HepG2 (cell line): Measurements from ENCODE around the gene CLDND2. TPM values are rescaled to one million over a fixed set of nuclear protein-coding genes. Genes with fewer than 3 reads are reported as not detected.

Experiments used
- ATAC-seq: fragments of 200-7000 bp; cut with Tn5 transposase; 3 replicates; pipeline ENCODE4 v1.9.1; 2020; ENCODE audit warnings: mild to moderate bottlenecking, moderate library complexity
- BruUV-seq: library from RNA; stranded (reverse); fragments of 400-500 nt; replicated peaks from 2 replicates; lab custom pipeline; 2021; lab: Mats Ljungman, UMichigan
- CTCF ChIA-PET: fragments of 300-600 bp; formaldehyde crosslinking; extraction: SDS; loops from one replicate; lab custom pipeline; 2021; ENCODE audit warnings: low total read pairs, inconsistent platforms, low intra/inter-chr PET ratio; lab: Yijun Ruan, JAX
- POLR2A ChIA-PET: fragments of 350-600 bp; sonication (Branson Sonifier 250); formaldehyde crosslinking; loops from one replicate; lab custom pipeline; 2020; ENCODE audit warnings: antibody characterized with exemption, inconsistent platforms; lab: Yijun Ruan, JAX
- DNase-seq: peaks from one replicate; pipeline ENCODE4 v3.0.0-alpha.2; 2015; ENCODE audit warnings: low spot score
- FAIRE-seq: peaks from 3 replicates; lab custom pipeline; 2011; peaks lifted over from hg19 to GRCh38; lab: Jason Lieb, UNC
- H2AFZ ChIP-seq: one replicate; pipeline ENCODE4 v1.6.1; 2011; ENCODE audit warnings: low read length, inconsistent platforms
- H3K27ac ChIP-seq: fragments of 300-600 bp; 3 replicates; pipeline ENCODE4 v1.8.0; 2011; ENCODE audit warnings: mixed run types, mild to moderate bottlenecking, mixed read lengths, low read length, inconsistent platforms; ENCODE audit not compliant: insufficient read depth; ENCODE audit errors: extremely low read length
- H3K27me3 ChIP-seq, 2 experiments: fragments of 200-600 bp in 1 of 2; 2 replicates in 1 of 2; 3 replicates in 1 of 2; pipeline versions ENCODE4 v1.6.0 to v1.8.0; 2011; ENCODE audit warnings: low read length in 2 of 2, mild to moderate bottlenecking in 2 of 2, moderate library complexity in 2 of 2, inconsistent platforms in 1 of 2; ENCODE audit not compliant: insufficient read depth in 2 of 2, control insufficient read depth in 1 of 2
- H3K36me3 ChIP-seq, 2 experiments: fragments of 200-600 bp in 1 of 2; replicated peaks in 1 of 2; 2 replicates in 1 of 2; 3 replicates in 1 of 2; pipeline versions ENCODE4 v1.5.1 to v1.8.0; 2011; ENCODE audit warnings: low read length in 2 of 2, inconsistent platforms in 1 of 2; ENCODE audit not compliant: insufficient read depth in 2 of 2, control insufficient read depth in 1 of 2
- H3K4me1 ChIP-seq: 2 replicates; pipeline ENCODE4 v1.5.1; 2012; ENCODE audit warnings: low read length, inconsistent platforms; ENCODE audit not compliant: insufficient read depth
- H3K4me2 ChIP-seq: 2 replicates; pipeline ENCODE4 v1.6.0; 2011; ENCODE audit warnings: low read depth, low read length, inconsistent platforms
- H3K4me3 ChIP-seq, 3 experiments: fragments of 200-600 bp in 1 of 3; sonication (generic), shearing (Covaris generic) in 1 of 3; replicated peaks in 1 of 3; 2 replicates each; pipeline ENCODE4 v1.5.1; 2011 to 2016; ENCODE audit warnings: low read length in 3 of 3, inconsistent platforms in 2 of 3, low read depth in 2 of 3, mild to moderate bottlenecking in 2 of 3, control low read depth in 1 of 3, mixed read lengths in 1 of 3; ENCODE audit not compliant: insufficient read depth in 1 of 3
- H3K79me2 ChIP-seq: one replicate; pipeline ENCODE4 v1.6.1; 2011; ENCODE audit warnings: low read length, inconsistent platforms; ENCODE audit not compliant: insufficient read depth
- H3K9ac ChIP-seq: 2 replicates; pipeline ENCODE4 v1.6.0; 2011; ENCODE audit warnings: mild to moderate bottlenecking, low read depth, low read length, inconsistent platforms; ENCODE audit not compliant: insufficient read depth
- H3K9me3 ChIP-seq: 2 replicates; pipeline ENCODE4 v1.5.1; 2012; ENCODE audit warnings: mild to moderate bottlenecking, low read length
- H4K20me1 ChIP-seq: 2 replicates; pipeline ENCODE4 v1.6.0; 2011; ENCODE audit warnings: inconsistent platforms, mild to moderate bottlenecking, low read length, moderate library complexity; ENCODE audit not compliant: insufficient read depth
- ATF1 ChIP-seq: IDR thresholded peaks from 2 replicates; pipeline ENCODE4 v1.6.1; 2016; ENCODE audit warnings: mild to moderate bottlenecking, control low read depth
- ETV5 ChIP-seq: IDR thresholded peaks from 2 replicates; pipeline ENCODE4 v1.6.1; 2018; ENCODE audit warnings: missing biosample characterization, missing genetic modification reagents, inconsistent platforms, borderline replicate concordance
- HOXD1 ChIP-seq: sonication (generic); formaldehyde crosslinking; IDR thresholded peaks from 2 replicates; pipeline ENCODE4 v1.5.0; 2020; ENCODE audit warnings: missing genetic modification reagents
- KIAA2018 ChIP-seq: sonication (generic); formaldehyde crosslinking; IDR thresholded peaks from 2 replicates; pipeline ENCODE4 v1.5.0; 2020; ENCODE audit warnings: mild to moderate bottlenecking, missing genetic modification reagents, borderline replicate concordance
- NFRKB ChIP-seq: fragments of 450-650 bp; IDR thresholded peaks from 2 replicates; pipeline ENCODE4 v1.6.1; 2017
- PITX1 ChIP-seq: sonication (generic); formaldehyde crosslinking; IDR thresholded peaks from 2 replicates; pipeline ENCODE4 v1.5.1; 2020; ENCODE audit warnings: mild to moderate bottlenecking, missing genetic modification reagents
- RBAK ChIP-seq: sonication (generic); formaldehyde crosslinking; IDR thresholded peaks from 2 replicates; pipeline ENCODE4 v1.5.1; 2020; ENCODE audit warnings: mild to moderate bottlenecking, missing genetic modification reagents
- TCF12 ChIP-seq, 2 experiments: fragments of 450-650 bp in 1 of 2; sonication (generic) in 1 of 2; formaldehyde crosslinking in 1 of 2; IDR thresholded peaks; 2 replicates each; pipeline versions ENCODE4 v1.6.1 to v1.8.0; 2017 to 2022; ENCODE audit warnings: antibody characterized with exemption in 1 of 2, mild to moderate bottlenecking in 1 of 2, missing genetic modification reagents in 1 of 2, moderate library complexity in 1 of 2
- ZNF17 ChIP-seq: sonication (generic); formaldehyde crosslinking; IDR thresholded peaks from 2 replicates; pipeline ENCODE4 v1.5.0; 2020; ENCODE audit warnings: mild to moderate bottlenecking, missing genetic modification reagents
- ZNF230 ChIP-seq: sonication (generic); formaldehyde crosslinking; IDR thresholded peaks from 2 replicates; pipeline ENCODE4 v1.4.0; 2020; ENCODE audit warnings: mild to moderate bottlenecking, missing genetic modification reagents
- WGBS: methylation state at CpG from one replicate; pipeline ENCODE4 v1.1.6; 2017; ENCODE audit warnings: low lambda C conversion rate; 5-methylcytosine and 5-hydroxymethylcytosine counted together
- in situ Hi-C: cut with HindIII; loops from 2 replicates; pipeline ENCODE4 v1.10.0; 2017; ENCODE audit warnings: low pct_unique_long_range_greater_than_20kb; ENCODE audit not compliant: extremely low pct_ligation_motif_present
- intact Hi-C: fragments of 100-400 bp; cut with micrococcal nuclease; formaldehyde crosslinking; loops from one replicate; pipeline ENCODE4 v1.10.0; 2022; ENCODE audit not compliant: unreplicated experiment
- polyA plus RNA-seq, 8 experiments: library from polyadenylated mRNA; depleted of rRNA in 3 of 8; stranded (reverse) in 7 of 8; unstranded in 1 of 8; fragments of >200 nt; fragmentation: Illumina TruSeq in 4 of 8; extraction: Trizol in 4 of 8; gene quantifications; 2 replicates each; pipeline versions ENCODE4 v1.2.1 to v1.2.3, GENCODE V29; 2011 to 2016; ENCODE audit warnings: low read depth in 4 of 8, missing spikeins in 1 of 8, mixed read lengths in 1 of 8; ENCODE audit not compliant: insufficient read depth in 1 of 8
- total RNA-seq, 5 experiments: library from RNA; depleted of rRNA; stranded (reverse); fragments of >200 nt; fragmentation: Illumina TruSeq; extraction: Trizol; gene quantifications; 2 replicates each; pipeline ENCODE4 v1.2.3, GENCODE V29; 2016; ENCODE audit warnings: low read depth in 1 of 5

CLDND2 gene
- total and polyA plus RNA-seq, 2 of the 13 experiments (the other 11 are each of a cell fraction or from before 2014, with no cell fraction given), result 0.84 to 1.8 TPM

- TF ChIP-seq RBAK (CRISPR knock-in tag), result no peak
Measured at GRCh38 chr19:51375504-51376221, 6.9 kb upstream of the CLDND2 start (continued).

- FAIRE-seq, result no peak
- no peak within 1 kb of the TSS for H3K4me3 ChIP-seq
- H3K4me1 ChIP-seq, result peaks cover 37% of the 10 kb centered on the region
- ATAC-seq, result no peak
- peaks cover 0 to 14% of the 10 kb centered on the region in 2 experiments; a peak in 1 of 5 replicates for H3K27me3 ChIP-seq
- POLR2A ChIA-PET, result interaction anchor here (1.5 to 5.3 kb wide), 5 partner anchors 10 to 32 kb away, joined by 4 to 27 read pairs (median 10); partner anchors contain the start of genes LIM2 and VSIG10L
- intact Hi-C loops, result no loop called here
- CTCF ChIA-PET, result no interaction called here
- H3K4me2 ChIP-seq, result no peak within 1 kb of the TSS; the same call in 1 of the 2 replicates
- 55% methylated on average over 5 of the region's 9 CpGs for WGBS
- BruUV-seq, result no TSS peak
- peaks cover 5% of the 10 kb centered on the region for H3K79me2 ChIP-seq
- no peaks in the 10 kb centered on the region for H3K9me3 ChIP-seq
- no peak for DNase-seq
- H3K27ac ChIP-seq, result no peak within 1 kb of the TSS
- H2AFZ ChIP-seq, result no peak within 1 kb of the TSS
- no peaks in the 10 kb centered on the region for H4K20me1 ChIP-seq
- H3K9ac ChIP-seq, result no peak within 1 kb of the TSS
- no peaks in the 10 kb centered on the region for H3K36me3 ChIP-seq
- in situ Hi-C loops, result no loop called here
- no peak for TF ChIP-seq ZNF230 (CRISPR knock-in tag)
- TF ChIP-seq PITX1 (CRISPR knock-in tag), result no peak
- no peak for TF ChIP-seq NFRKB
- no peak for TF ChIP-seq KIAA2018 (CRISPR knock-in tag)
- no peak for TF ChIP-seq ZNF17 (CRISPR knock-in tag)
- TF ChIP-seq ATF1 (CRISPR knock-in tag), result no peak
- no peak for TF ChIP-seq HOXD1 (CRISPR knock-in tag)
- no peak for TF ChIP-seq ETV5 (CRISPR knock-in tag)
- TF ChIP-seq TCF12 (IDR thresholded peaks at IDR 0.05), result no peak
- TF ChIP-seq TCF12 (CRISPR knock-in tag; IDR thresholded peaks at IDR 0.05), result no peak
Measured at GRCh38 chr19:51372649-51373504, 4.1 kb upstream of the CLDND2 start, which contains the start of gene NKG7. Gene NKG7, minus strand, starts transcription at chr19:51372654. Its CDS starts 119 bp downstream, at chr19:51372535.
